ENCODE measurements around the gene IFNA8.
"Not testable (repeated sequence)": the region's sequence is repeated elsewhere in the genome, so short reads cannot be mapped to it uniquely, and the experiment has no call there.

IFNA8 gene

GRCh38 chr9:21408817-21409216, at the start of gene IFNA8:
IFNA8 (plus strand) TSS chr9:21409117; CDS start chr9:21409177, 60 bp downstream.
- DNase-seq (ENCODE audit: low spot score) = no peak

- DNase-seq (ENCODE audit: low spot score) = no peak
Measured at GRCh38 chr9:21362287-21362686, 46.6 kb upstream of the IFNA8 start.

- not testable (repeated sequence) for DNase-seq (ENCODE audit: low spot score)
Measured at GRCh38 chr9:21367169-21367568, 41.7 kb upstream of the IFNA8 start.

GRCh38 chr9:21367957-21368356, 41.0 kb upstream of the IFNA8 start, which contains the start of gene IFNA13:
IFNA13 (minus strand) TSS chr9:21368057; CDS start chr9:21368010, 47 bp downstream.
- no peak for DNase-seq (ENCODE audit: low spot score)

- not testable (repeated sequence) for DNase-seq (ENCODE audit: low spot score)
Measured at GRCh38 chr9:21371467-21371866, 37.5 kb upstream of the IFNA8 start.

DNA sequence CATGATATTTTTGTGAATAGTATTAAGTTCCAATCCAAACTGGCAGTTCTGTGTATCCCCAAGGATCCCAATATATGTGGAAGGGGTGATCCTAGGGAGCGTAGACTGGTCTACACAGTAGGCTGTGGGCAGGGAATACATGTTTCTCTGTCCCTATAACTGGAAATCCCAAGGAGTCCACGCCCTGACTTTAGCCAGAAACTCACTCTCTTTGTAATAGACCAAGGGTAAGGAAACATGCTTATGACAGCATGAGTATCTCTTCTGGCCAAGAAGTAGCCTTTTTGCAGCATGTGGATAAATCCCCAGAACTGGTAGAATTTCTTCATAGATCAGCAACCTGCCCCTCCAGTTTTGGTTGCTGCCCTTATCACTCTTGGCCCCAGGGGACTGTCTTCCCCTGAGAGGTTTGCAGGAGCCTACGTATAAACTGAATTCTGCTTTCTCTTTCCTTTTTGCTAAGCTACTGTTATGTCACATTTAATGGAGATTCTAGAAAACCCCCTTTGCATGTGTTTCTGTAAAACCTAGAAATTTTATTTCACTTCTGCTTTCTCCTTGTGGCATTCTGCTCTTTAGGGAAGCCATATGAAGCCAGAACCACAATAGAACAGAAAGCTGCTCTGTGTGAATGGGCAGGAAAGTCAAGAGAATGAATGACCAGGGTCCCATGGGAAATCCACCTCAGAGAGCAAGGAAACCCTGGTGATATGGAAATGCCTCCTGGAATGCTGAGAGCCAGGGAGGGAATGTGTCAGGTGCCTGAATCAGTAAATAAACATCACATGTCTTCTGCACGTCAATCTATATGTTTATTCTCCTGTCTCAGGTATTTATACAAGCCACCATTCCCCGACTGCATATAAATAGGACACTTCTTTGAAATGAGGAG, 27.2 kb upstream of the IFNA8 start:
- peak; percentile 45 for DNase-seq (ENCODE audit: low spot score)

- DNase-seq (ENCODE audit: low spot score) = no peak
Measured at GRCh38 chr9:21383627-21384026, 25.3 kb upstream of the IFNA8 start.

- no peak for DNase-seq (ENCODE audit: low spot score)
Measured at GRCh38 chr9:21385131-21385670, 23.7 kb upstream of the IFNA8 start, which contains the start of gene IFNA2. IFNA2 (minus strand) TSS chr9:21385398; CDS start chr9:21385329, 69 bp downstream.

DNA sequence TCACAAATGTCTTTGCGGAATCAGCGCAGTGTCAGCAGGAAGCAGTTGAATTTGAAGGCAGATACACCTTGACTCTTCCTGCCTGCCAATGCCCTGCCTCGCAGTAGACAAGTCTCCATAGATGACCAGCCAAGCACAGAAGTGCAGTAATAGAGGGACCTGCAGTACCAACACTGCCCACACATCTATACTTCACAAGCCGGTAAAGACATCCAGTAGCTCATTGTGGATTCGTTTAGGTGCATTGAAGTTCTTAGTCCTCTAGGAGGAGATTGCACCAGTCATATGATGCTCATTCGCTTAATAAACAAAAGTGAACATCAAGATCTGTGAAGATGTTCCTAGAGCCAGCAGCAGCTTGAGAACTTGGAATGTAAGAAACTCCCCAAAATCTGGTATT, 16.6 kb upstream of the IFNA8 start:
- peak; percentile 26 for DNase-seq (ENCODE audit: low spot score)

GRCh38 chr9:21395778-21396717, 12.9 kb upstream of the IFNA8 start:
- DNase-seq (ENCODE audit: low spot score) = no peak

- DNase-seq (ENCODE audit: low spot score) = no peak
Measured at GRCh38 chr9:21398955-21399489, 9.9 kb upstream of the IFNA8 start.

DNA sequence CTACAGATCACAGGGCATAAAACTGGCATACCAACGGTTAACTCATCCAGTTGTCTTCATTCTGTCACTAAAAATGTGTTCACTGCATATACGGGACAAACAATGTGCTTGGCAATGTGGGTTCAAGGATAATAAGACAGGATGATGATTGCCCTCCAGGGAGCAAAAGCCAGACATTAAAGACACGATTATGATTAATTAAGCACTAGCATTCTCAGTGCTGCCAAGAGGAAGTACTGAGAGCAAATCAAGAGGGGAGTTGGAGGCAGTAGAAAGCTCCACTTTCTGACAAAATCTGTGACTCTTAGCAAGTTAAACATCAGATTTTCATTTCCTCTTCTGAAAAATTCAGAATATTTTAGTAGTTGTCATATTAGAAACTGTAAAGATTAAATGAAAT, 9.0 kb upstream of the IFNA8 start:
- DNase-seq (ENCODE audit: low spot score) = no peak

DNA sequence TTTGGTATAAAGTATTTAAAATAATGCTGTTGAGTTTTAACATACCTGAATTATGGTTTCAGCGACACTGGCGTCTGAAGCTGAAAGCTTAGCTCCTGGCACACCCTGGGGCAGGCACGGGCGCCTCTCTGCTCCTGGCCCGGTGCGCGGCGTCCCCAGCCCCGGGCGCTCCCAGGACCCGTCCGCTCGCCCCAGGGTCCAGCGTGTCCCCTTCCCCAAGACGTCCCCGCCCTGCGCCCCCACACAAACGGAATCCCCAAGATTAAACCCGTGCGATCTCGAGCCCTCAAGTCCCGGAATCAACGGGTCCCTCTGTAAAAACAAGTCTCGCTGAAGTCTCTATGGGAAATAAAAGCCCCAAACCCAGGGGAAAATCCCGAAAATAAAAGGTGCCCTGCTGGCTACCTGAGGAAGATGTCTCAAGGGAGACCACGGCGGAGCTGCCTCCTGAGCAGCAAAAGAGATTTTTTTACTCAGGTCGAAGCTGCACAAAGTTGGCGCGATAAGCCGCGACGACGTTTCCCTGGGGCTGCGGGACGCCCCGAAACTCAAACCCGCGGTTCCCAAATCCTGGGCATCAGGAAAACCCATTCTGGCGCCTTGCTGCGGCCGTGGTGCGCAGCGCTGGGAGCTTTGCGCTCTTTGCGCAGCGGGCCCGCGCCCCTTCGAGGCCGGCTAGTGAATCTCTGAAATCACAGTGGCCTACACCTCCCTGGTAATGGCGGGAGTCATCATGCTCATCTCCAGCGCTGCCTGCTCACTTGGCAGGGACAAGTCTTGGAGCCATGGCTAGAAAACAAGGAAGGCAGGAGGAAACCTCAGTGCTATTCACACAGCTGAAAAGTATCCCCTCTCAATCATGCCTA, 6.3 kb upstream of the IFNA8 start:
- DNase-seq (ENCODE audit: low spot score) = no peak

GRCh38 chr9:21404146-21404545, 4.8 kb upstream of the IFNA8 start:
- no peak for DNase-seq (ENCODE audit: low spot score)

DNA sequence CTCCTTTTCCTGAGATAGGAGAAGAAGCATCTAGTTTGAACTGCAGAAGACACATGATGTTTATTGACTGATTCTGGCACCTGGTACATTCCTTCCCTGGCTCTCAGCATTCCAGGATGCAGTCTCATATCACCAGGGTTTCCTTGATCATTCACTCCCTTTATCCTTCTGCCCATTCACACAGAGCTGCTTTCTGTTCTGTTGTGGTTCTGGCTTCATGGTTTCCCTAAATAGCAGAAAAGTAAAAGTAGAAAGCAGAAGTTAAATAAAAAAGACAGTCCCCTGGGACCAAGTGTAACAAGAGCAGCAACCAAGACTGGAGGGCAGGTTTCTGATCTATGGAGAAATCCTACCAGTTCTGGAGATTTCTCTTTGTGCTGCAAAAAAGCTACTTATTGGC, 3.2 kb downstream of the IFNA8 start:
- DNase-seq (ENCODE audit: low spot score) = peak; percentile 27

GRCh38 chr9:21413151-21413550, 4.2 kb downstream of the IFNA8 start:
- DNase-seq (ENCODE audit: low spot score) = no peak

- no peak for DNase-seq (ENCODE audit: low spot score)
Measured at GRCh38 chr9:21413624-21414023, 4.7 kb downstream of the IFNA8 start.

DNA sequence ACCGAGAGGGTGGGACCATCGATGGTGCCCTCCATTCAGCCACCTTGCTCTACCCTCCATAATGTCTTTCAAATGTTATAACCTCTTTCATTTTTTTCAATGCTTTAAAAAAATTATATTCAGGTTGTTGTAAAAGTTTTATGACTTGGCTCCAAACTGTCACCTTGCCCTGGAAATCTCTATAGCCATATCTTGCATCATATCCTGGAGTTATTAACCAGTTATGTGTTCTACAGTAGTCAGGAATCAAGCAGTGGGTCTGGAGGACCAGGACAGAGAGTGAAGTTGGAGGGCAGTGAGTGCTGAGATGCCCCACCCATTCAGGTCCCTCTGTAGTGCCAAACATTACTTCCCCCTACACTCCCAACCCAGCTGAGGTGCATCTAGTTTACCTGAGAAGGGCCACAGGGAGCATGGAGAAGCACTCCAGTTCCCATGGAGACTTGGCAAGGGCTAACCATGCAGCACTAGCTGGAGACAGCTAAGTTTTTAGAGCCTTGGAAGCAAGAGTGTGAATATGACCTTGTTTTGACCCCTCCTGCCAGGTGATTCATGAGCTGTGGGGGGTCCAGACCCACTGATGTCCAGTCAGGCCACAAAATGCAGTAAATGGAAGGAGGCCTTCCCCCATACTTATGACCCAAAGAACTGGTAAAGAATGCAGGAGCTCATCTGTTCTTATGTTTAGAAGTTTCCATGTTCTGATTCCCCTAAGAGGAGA, 5.5 kb downstream of the IFNA8 start:
- no peak for DNase-seq (ENCODE audit: low spot score)

GRCh38 chr9:21415493-21416267, 6.8 kb downstream of the IFNA8 start:
- no peak for DNase-seq (ENCODE audit: low spot score)

- DNase-seq (ENCODE audit: low spot score) = no peak
Measured at GRCh38 chr9:21428235-21428634, 19.3 kb downstream of the IFNA8 start.
